GM12874 (cell line): ENCODE data around the gene PASD1.

Experiments used
- CTCF ChIP-seq: IDR thresholded peaks from 2 replicates; pipeline ENCODE4 v1.5.1; 2011; ENCODE audit warnings: low read depth, mild to moderate bottlenecking, control low read depth, low read length, moderate library complexity; ENCODE audit not compliant: insufficient read depth

PASD1 gene

GRCh38 chrX:151711154-151711553 lies 147.7 kb downstream of the PASD1 start:
- no peak for TF ChIP-seq CTCF

DNA sequence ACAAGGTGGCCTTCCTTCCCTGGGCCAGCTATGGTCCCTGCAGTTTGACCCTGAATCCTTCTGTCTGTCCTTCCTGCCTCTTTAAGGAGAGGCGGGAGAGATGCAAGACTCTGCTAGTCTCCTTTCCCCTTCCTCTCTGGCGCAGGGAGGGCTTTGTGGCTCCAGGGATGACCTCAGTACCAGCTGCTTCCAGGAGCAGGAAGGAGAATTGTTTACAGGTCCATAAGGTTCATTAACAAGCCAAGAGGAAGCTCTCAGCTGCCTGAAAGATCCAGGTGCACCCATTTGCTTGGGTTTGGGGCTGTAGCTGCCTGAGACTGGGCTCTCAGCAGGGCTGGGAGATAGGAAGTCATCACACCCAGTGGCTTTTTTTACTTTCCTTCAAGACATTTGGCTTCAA lies 148.3 kb downstream of the PASD1 start:
- no peak for TF ChIP-seq CTCF

GRCh38 chrX:151712253-151712652 lies 148.8 kb downstream of the PASD1 start:
- TF ChIP-seq CTCF, result no peak

GRCh38 chrX:151713849-151714248 lies 150.4 kb downstream of the PASD1 start:
- peak; percentile 54; the same call in 1 of the 2 replicates for TF ChIP-seq CTCF

DNA sequence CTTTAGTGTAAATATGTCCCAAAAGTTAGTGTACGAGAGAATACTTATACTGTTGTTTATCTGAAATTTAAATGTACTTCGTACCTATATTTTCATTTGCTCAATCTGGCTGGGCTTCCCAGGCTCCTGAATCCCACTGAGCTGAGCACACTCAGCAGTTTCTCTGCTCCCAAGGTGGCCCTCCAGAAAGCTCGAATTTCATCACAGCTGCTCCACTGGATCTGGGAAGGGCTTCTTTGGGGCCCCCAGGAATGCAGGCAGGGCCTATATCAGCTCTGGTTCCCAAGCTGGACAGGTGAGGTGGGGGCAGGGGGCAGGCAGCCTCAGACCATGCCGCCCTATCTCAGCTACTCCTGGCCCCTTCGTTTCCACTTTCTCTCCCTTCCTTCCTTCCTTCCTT lies 150.9 kb downstream of the PASD1 start:
- TF ChIP-seq CTCF, result no peak

DNA sequence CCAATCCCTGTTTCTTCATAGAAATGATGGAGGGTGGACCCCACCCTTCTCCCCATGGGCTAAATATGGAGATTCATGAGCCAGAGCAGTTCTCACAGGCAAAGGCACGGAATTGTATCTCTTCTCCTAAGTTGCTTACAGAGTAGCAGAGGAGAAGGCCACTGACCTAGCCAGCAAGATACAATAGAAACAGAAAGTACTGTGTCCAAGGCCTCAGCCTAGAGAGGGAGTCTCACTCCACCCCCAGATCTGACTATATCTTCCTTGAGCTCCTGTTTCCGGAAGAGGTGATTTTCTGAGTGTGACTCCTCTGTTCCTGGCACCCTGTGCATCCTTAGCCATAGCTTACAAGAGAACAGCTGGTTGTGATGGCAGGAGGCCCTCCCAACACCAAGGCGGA lies 152.3 kb downstream of the PASD1 start, which contains the start of gene FATE1:
Gene FATE1 (plus strand): TSS at position 284 of the 400 bp plus-strand sequence. CDS start 85 bp downstream, at position 369.
- TF ChIP-seq CTCF, result no peak

DNA sequence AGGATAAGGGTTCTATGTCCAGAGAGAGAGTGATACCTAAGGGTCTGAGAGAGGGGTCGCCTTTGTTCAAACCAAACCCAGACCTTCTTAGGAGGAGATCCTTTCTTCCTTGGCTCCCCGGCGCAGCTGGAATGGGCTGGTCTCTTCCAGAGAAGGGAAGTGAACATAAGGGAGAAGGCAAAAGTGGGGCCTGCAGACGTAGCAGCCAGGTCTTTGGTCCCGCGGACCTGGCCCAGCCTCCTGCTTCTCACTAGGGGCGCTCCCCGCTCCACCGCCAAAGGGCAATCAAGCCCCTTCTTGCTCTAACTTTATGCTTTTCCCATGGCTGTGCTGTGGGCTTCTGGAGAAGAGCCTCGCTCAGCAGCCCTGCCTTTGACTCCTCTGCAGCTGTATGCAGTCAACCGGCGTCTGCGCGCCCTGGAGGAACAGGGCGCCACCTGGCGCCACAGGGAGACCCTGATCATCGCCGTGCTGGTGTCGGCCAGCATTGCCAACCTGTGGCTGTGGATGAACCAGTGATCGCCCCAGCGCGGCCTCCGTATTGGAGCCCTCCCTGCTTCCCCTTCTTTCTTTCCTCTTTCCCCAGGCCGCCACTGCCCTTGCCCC lies 158.9 kb downstream of the PASD1 start:
- TF ChIP-seq CTCF, result no peak
